Hepatocyte (in vitro differentiated cells): ENCODE results near the gene FKBP4. TPM values are rescaled to one million over a fixed set of nuclear protein-coding genes. Genes with fewer than 3 reads are reported as not detected.

Experiments
- DNase-seq: peaks from one replicate; pipeline ENCODE4 v3.0.0-alpha.2; 2016; ENCODE audit warnings: low spot score
- H2AFZ ChIP-seq: fragments of 200-600 bp; sonication (generic); 2 replicates; pipeline ENCODE4 v1.6.0; 2016; ENCODE audit warnings: antibody characterized with exemption, mild to moderate bottlenecking
- H3K27ac ChIP-seq: fragments of 200-600 bp; sonication (generic); 2 replicates; pipeline ENCODE4 v1.5.1; 2016; ENCODE audit warnings: mild to moderate bottlenecking
- H3K27me3 ChIP-seq: fragments of 200-600 bp; sonication (generic); 2 replicates; pipeline ENCODE4 v1.6.1; 2016
- H3K36me3 ChIP-seq: fragments of 200-600 bp; sonication (generic); replicated peaks from 2 replicates; pipeline ENCODE4 v1.5.1; 2016; ENCODE audit warnings: low read depth; ENCODE audit not compliant: insufficient read depth
- H3K4me1 ChIP-seq: fragments of 200-600 bp; sonication (generic); 2 replicates; pipeline ENCODE4 v1.5.1; 2016; ENCODE audit warnings: mild to moderate bottlenecking, moderate library complexity; ENCODE audit not compliant: insufficient read depth
- H3K4me2 ChIP-seq: fragments of 200-600 bp; sonication (generic); 2 replicates; pipeline ENCODE4 v1.6.0; 2016
- H3K4me3 ChIP-seq: fragments of 200-600 bp; sonication (generic); 2 replicates; pipeline ENCODE4 v1.5.1; 2016; ENCODE audit warnings: mild to moderate bottlenecking
- H3K79me2 ChIP-seq: fragments of 200-600 bp; sonication (generic); 2 replicates; pipeline ENCODE4 v1.6.0; 2017; ENCODE audit warnings: mild to moderate bottlenecking
- H3K9me2 ChIP-seq: fragments of 200-600 bp; sonication (generic); replicated peaks from 2 replicates; pipeline ENCODE4 v1.6.0; 2017; ENCODE audit warnings: mild to moderate bottlenecking; ENCODE audit not compliant: insufficient read depth
- H3K9me3 ChIP-seq: fragments of 200-600 bp; sonication (generic); 2 replicates; pipeline ENCODE4 v1.5.1; 2016; ENCODE audit warnings: low read depth, mild to moderate bottlenecking
- H4K20me1 ChIP-seq: fragments of 200-600 bp; sonication (generic); 2 replicates; pipeline ENCODE4 v1.6.0; 2016; ENCODE audit warnings: mild to moderate bottlenecking; ENCODE audit not compliant: insufficient read depth, poor library complexity, severe bottlenecking
- CTCF ChIP-seq: fragments of 200-600 bp; sonication (generic); IDR thresholded peaks from 2 replicates; pipeline ENCODE4 v1.5.1; 2016; ENCODE audit warnings: antibody characterized with exemption, mild to moderate bottlenecking; ENCODE audit not compliant: poor library complexity
- EZH2 ChIP-seq: fragments of 200-600 bp; sonication (generic); IDR thresholded peaks from 2 replicates; pipeline ENCODE4 v1.6.1; 2016; ENCODE audit warnings: antibody characterized with exemption, mild to moderate bottlenecking, borderline replicate concordance
- EZH2phosphoT487 ChIP-seq: fragments of 200-600 bp; sonication (generic); IDR thresholded peaks from one replicate; pipeline ENCODE4 v1.6.1; 2018; ENCODE audit warnings: antibody characterized with exemption, mild to moderate bottlenecking, low read depth, moderate library complexity; ENCODE audit not compliant: unreplicated experiment, severe bottlenecking
- WGBS: methylation state at CpG from one replicate; pipeline ENCODE4 v1.1.6; 2016; ENCODE audit warnings: low lambda C conversion rate; ENCODE audit errors: missing lambda C conversion rate; 5-methylcytosine and 5-hydroxymethylcytosine counted together
- polyA plus RNA-seq: library from polyadenylated mRNA; unstranded; fragments of >200 nt; fragmentation: Nextera tagmentation; extraction: Ambion mirVana; gene quantifications from 2 replicates; pipeline ENCODE4 v1.2.1, GENCODE V29; 2016
- total RNA-seq: library from RNA; depleted of rRNA; stranded (reverse); fragments of >200 nt; gene quantifications from 2 replicates; pipeline ENCODE4 v1.2.3, GENCODE V29; 2014

FKBP4 gene
- total and polyA plus RNA-seq, 2 experiments from 2014 or later: 52.1 to 77.9 TPM

GRCh38 chr12:2841056-2841650 is 46.4 kb downstream of the FKBP4 start:
- Histone ChIP-seq H2AFZ (no peak overlapping the region), H3K4me2 (no peak overlapping the region), H4K20me1 (no peaks in the 10 kb centered on the region), H3K27me3 (no peaks in the 10 kb centered on the region), H3K27ac (no peak overlapping the region), H3K9me3 (no peaks in the 10 kb centered on the region), H3K79me2 (no peaks in the 10 kb centered on the region), H3K36me3 (no peaks in the 10 kb centered on the region), H3K9me2 (no peaks in the 10 kb centered on the region), H3K4me1 (peaks cover under 1% of the 10 kb centered on the region), H3K4me3 (no peak overlapping the region)
- 72% methylated on average over 9 of the region's 9 CpGs for WGBS
- no peak for TF ChIP-seq EZH2phosphoT487
- no peak for TF ChIP-seq CTCF
- TF ChIP-seq EZH2: no peak
- DNase-seq: no peak

GRCh38 chr12:2842948-2843347 is 48.2 kb downstream of the FKBP4 start:
- no peak overlapping the region for H3K27ac ChIP-seq
- H2AFZ ChIP-seq: no peak overlapping the region
- H3K9me3 ChIP-seq: no peaks in the 10 kb centered on the region
- H4K20me1 ChIP-seq: no peaks in the 10 kb centered on the region
- H3K9me2 ChIP-seq: no peaks in the 10 kb centered on the region
- TF ChIP-seq CTCF: no peak
- TF ChIP-seq EZH2phosphoT487: no peak
- no peak for TF ChIP-seq EZH2
- no peak for DNase-seq
- H3K79me2 ChIP-seq: no peaks in the 10 kb centered on the region
- 90% methylated on average over 5 of the region's 5 CpGs for whole genome bisulfite sequencing
- H3K4me2 ChIP-seq: no peak overlapping the region
- H3K4me1 ChIP-seq: peaks cover 4% of the 10 kb centered on the region
- H3K36me3 ChIP-seq: no peaks in the 10 kb centered on the region
- no peak overlapping the region for H3K4me3 ChIP-seq
- H3K27me3 ChIP-seq: no peaks in the 10 kb centered on the region

- Histone ChIP-seq H3K79me2 (no peaks in the 10 kb centered on the region), H3K36me3 (no peaks in the 10 kb centered on the region), H3K4me3 (no peak overlapping the region), H3K9me2 (no peaks in the 10 kb centered on the region), H3K27ac (no peak overlapping the region), H3K4me2 (no peak overlapping the region), H3K27me3 (no peaks in the 10 kb centered on the region), H2AFZ (no peak overlapping the region), H3K9me3 (no peaks in the 10 kb centered on the region), H3K4me1 (peaks cover 11% of the 10 kb centered on the region), H4K20me1 (no peaks in the 10 kb centered on the region)
- 83% methylated on average over 9 of the region's 9 CpGs for WGBS
- TF ChIP-seq EZH2: no peak
- TF ChIP-seq EZH2phosphoT487: no peak
- TF ChIP-seq CTCF: no peak
- no peak for DNase-seq
Measured at GRCh38 chr12:2844786-2845185, 50.0 kb downstream of the FKBP4 start.
